Endothelial cell of hepatic sinusoid (primary cell): ENCODE data around the gene SIRT4.
"Not testable (repeated sequence)": the region's sequence is repeated elsewhere in the genome, so short reads cannot be mapped to it uniquely, and the experiment has no call there.

Experiments used
- in situ Hi-C: cut with HindIII; loops from 2 replicates; pipeline ENCODE4 v1.10.0; 2017; ENCODE audit warnings: low sequenced_read_pairs

The SIRT4 gene

GRCh38 chr12:120332041-120332440 lies 29.9 kb downstream of the SIRT4 start:
- in situ Hi-C loops = no loop called here

- in situ Hi-C loops = no loop called here
These were observed 30.4 kb downstream of the SIRT4 start for GRCh38 chr12:120332523-120332922.

GRCh38 chr12:120335447-120335846 lies 33.3 kb downstream of the SIRT4 start:
- in situ Hi-C loops = not testable (repeated sequence)

GRCh38 chr12:120336392-120336791 lies 34.3 kb downstream of the SIRT4 start:
- in situ Hi-C loops = not testable (repeated sequence)

- in situ Hi-C loops = no loop called here
These were observed 35.6 kb downstream of the SIRT4 start for GRCh38 chr12:120337730-120338129.

GRCh38 chr12:120339256-120339655 lies 37.1 kb downstream of the SIRT4 start:
- in situ Hi-C loops = no loop called here

GRCh38 chr12:120342175-120343038 lies 40.3 kb downstream of the SIRT4 start:
- in situ Hi-C loops = no loop called here

- in situ Hi-C loops = no loop called here
These were observed 41.0 kb downstream of the SIRT4 start for GRCh38 chr12:120343039-120343537.

GRCh38 chr12:120343692-120344091 lies 41.6 kb downstream of the SIRT4 start:
- in situ Hi-C loops = no loop called here

- in situ Hi-C loops = loop anchor here (5.0 kb wide), 1 partner anchor 76 kb away; no protein-coding TSS in a partner anchor
These were observed 43.9 kb downstream of the SIRT4 start for GRCh38 chr12:120346031-120346430.

- in situ Hi-C loops = loop anchor here (5.0 kb wide), 1 partner anchor 76 kb away; no protein-coding TSS in a partner anchor
These were observed 44.6 kb downstream of the SIRT4 start for GRCh38 chr12:120346681-120347080.

GRCh38 chr12:120347766-120348165 lies 45.6 kb downstream of the SIRT4 start:
- in situ Hi-C loops = loop anchor here (5.0 kb wide), 1 partner anchor 75 kb away; no protein-coding TSS in a partner anchor

- in situ Hi-C loops = no loop called here
These were observed 48.6 kb downstream of the SIRT4 start for GRCh38 chr12:120350576-120351350.

- in situ Hi-C loops = no loop called here
These were observed 50.0 kb downstream of the SIRT4 start for GRCh38 chr12:120352117-120352516.

- in situ Hi-C loops = no loop called here
These were observed 51.0 kb downstream of the SIRT4 start for GRCh38 chr12:120353136-120353535.

- in situ Hi-C loops = no loop called here
These were observed 51.6 kb downstream of the SIRT4 start for GRCh38 chr12:120353556-120354317.

- in situ Hi-C loops = no loop called here
These were observed 54.5 kb downstream of the SIRT4 start for GRCh38 chr12:120356567-120357030.

- in situ Hi-C loops = no loop called here
These were observed 55.0 kb downstream of the SIRT4 start for GRCh38 chr12:120357104-120357503.

- in situ Hi-C loops = no loop called here
These were observed 56.4 kb downstream of the SIRT4 start for GRCh38 chr12:120358412-120359100.

GRCh38 chr12:120359128-120359527 lies 57.0 kb downstream of the SIRT4 start:
- in situ Hi-C loops = no loop called here
